GM12878 (cell line): ENCODE measurements around the gene OSGEP. TPM values are rescaled to one million over a fixed set of nuclear protein-coding genes. Genes with fewer than 3 reads are reported as not detected.

Experiments
- ATAC-seq: fragments of 200-7000 bp; cut with Tn5 transposase; 3 replicates; pipeline ENCODE4 v1.9.1; 2020; ENCODE audit warnings: mild to moderate bottlenecking, moderate library complexity
- BruUV-seq: library from RNA; stranded (reverse); fragments of 400-500 nt; replicated peaks from 2 replicates; lab custom pipeline; 2021; lab: Mats Ljungman, UMichigan
- CTCF ChIA-PET: fragments of 300-600 bp; sonication (Branson Sonifier 250); formaldehyde crosslinking; extraction: SDS; loops from one replicate; lab custom pipeline; 2021; ENCODE audit warnings: inconsistent platforms; lab: Yijun Ruan, JAX
- POLR2A ChIA-PET: fragments of 350-600 bp; formaldehyde crosslinking; extraction: SDS; loops from one replicate; lab custom pipeline; 2021; ENCODE audit warnings: inconsistent platforms; lab: Charles Lee
- RAD21 ChIA-PET: fragments of 300-600 bp; sonication (Branson Sonifier 250); formaldehyde crosslinking; loops from one replicate; lab custom pipeline; 2023; ENCODE audit warnings: antibody characterized with exemption; ENCODE audit not compliant: unreplicated experiment; lab: Charles Lee
- SMC1A ChIA-PET: fragments of 300-600 bp; sonication (Branson Sonifier 250); formaldehyde crosslinking; loops from one replicate; lab custom pipeline; 2023; ENCODE audit not compliant: unreplicated experiment, uncharacterized antibody; lab: Charles Lee
- DNase-seq: peaks from one replicate; pipeline ENCODE4 v3.0.0-alpha.2; 2011; ENCODE audit warnings: low read depth, low spot score
- FAIRE-seq: peaks from 3 replicates; lab custom pipeline; 2011; peaks lifted over from hg19 to GRCh38; lab: Jason Lieb, UNC
- H2AFZ ChIP-seq: 2 replicates; pipeline ENCODE4 v1.6.0; 2011; ENCODE audit warnings: low read depth, low read length, control low read depth; ENCODE audit not compliant: control insufficient read depth
- H3K27ac ChIP-seq: 2 replicates; pipeline ENCODE4 v1.5.1; 2011; ENCODE audit warnings: control low read depth; ENCODE audit not compliant: control insufficient read depth, insufficient read depth
- H3K27me3 ChIP-seq, 2 experiments: replicated peaks in 1 of 2; 2 replicates each; pipeline versions ENCODE4 v1.6.0 to v1.6.1; 2011; ENCODE audit warnings: low read length in 1 of 2; ENCODE audit not compliant: control insufficient read depth in 2 of 2, insufficient read depth in 2 of 2
- H3K36me3 ChIP-seq, 2 experiments: 2 replicates each; pipeline ENCODE4 v1.5.1; 2011; ENCODE audit warnings: low read length in 1 of 2; ENCODE audit not compliant: control insufficient read depth in 2 of 2, insufficient read depth in 2 of 2
- H3K4me1 ChIP-seq: 2 replicates; pipeline ENCODE4 v1.6.1; 2011; ENCODE audit warnings: mild to moderate bottlenecking, low read length, moderate library complexity, mixed read lengths; ENCODE audit not compliant: control insufficient read depth, insufficient read depth
- H3K4me2 ChIP-seq: 2 replicates; pipeline ENCODE4 v1.6.0; 2011; ENCODE audit warnings: control low read depth; ENCODE audit not compliant: control insufficient read depth, insufficient read depth
- H3K4me3 ChIP-seq: fragments of 200-600 bp; sonication (generic); 2 replicates; pipeline ENCODE4 v1.5.1; 2016
- H3K79me2 ChIP-seq: 2 replicates; pipeline ENCODE4 v1.6.0; 2011; ENCODE audit warnings: low read length; ENCODE audit not compliant: control insufficient read depth, insufficient read depth
- H3K9ac ChIP-seq: 2 replicates; pipeline ENCODE4 v1.8.0; 2011; ENCODE audit warnings: low read length, control low read depth, mixed read lengths; ENCODE audit not compliant: control insufficient read depth, insufficient read depth
- H3K9me3 ChIP-seq: replicated peaks from 3 replicates; pipeline ENCODE4 v1.5.1; 2011; ENCODE audit warnings: mild to moderate bottlenecking, low read length; ENCODE audit not compliant: control insufficient read depth, insufficient read depth
- H4K20me1 ChIP-seq: 2 replicates; pipeline ENCODE4 v1.6.0; 2011; ENCODE audit not compliant: control insufficient read depth, insufficient read depth
- ETV6 ChIP-seq, 2 experiments: fragments of 450-650 bp in 1 of 2; IDR thresholded peaks in 1 of 2; conservative IDR thresholded peaks in 1 of 2; 2 replicates each; pipeline ENCODE4 v1.6.1; 2014; ENCODE audit warnings: antibody characterized with exemption in 1 of 2, borderline replicate concordance in 1 of 2, low read depth in 1 of 2, mild to moderate bottlenecking in 1 of 2, moderate library complexity in 1 of 2
- IRF4 ChIP-seq: IDR thresholded peaks from 2 replicates; pipeline ENCODE4 v1.6.1; 2011; ENCODE audit warnings: low read depth, low read length
- SMC3 ChIP-seq: IDR thresholded peaks from 2 replicates; pipeline ENCODE4 v1.6.1; 2011; ENCODE audit warnings: low read length, improper control_type of control experiment, borderline replicate concordance
- STAT3 ChIP-seq: IDR thresholded peaks from 2 replicates; pipeline ENCODE4 v1.6.1; 2011; ENCODE audit warnings: low read depth, low read length, improper control_type of control experiment
- YBX1 ChIP-seq: fragments of 450-650 bp; IDR thresholded peaks from 2 replicates; pipeline ENCODE4 v1.6.1; 2016; ENCODE audit warnings: antibody characterized with exemption
- YY1 ChIP-seq: IDR thresholded peaks from 2 replicates; pipeline ENCODE4 v1.6.1; 2011; ENCODE audit warnings: low read depth, mild to moderate bottlenecking, low read length
- ZBTB33 ChIP-seq: fragments of 450-650 bp; IDR thresholded peaks from 2 replicates; pipeline ENCODE4 v1.6.1; 2017; ENCODE audit warnings: mild to moderate bottlenecking
- WGBS: methylation state at CpG from one replicate; pipeline ENCODE4 v1.1.6; 2016; ENCODE audit warnings: low lambda C conversion rate; ENCODE audit not compliant: insufficient replicate concordance, insufficient coverage; ENCODE audit errors: missing lambda C conversion rate; 5-methylcytosine and 5-hydroxymethylcytosine counted together
- in situ Hi-C: fragments of 300-500 bp; cut with MboI; formaldehyde crosslinking; loops from 9 replicates; pipeline ENCODE4 v1.14.3; 2018; ENCODE audit warnings: mixed read lengths
- intact Hi-C: fragments of 100-400 bp; cut with micrococcal nuclease; formaldehyde crosslinking; loops from one replicate; pipeline ENCODE4 v1.14.2; 2022; ENCODE audit not compliant: unreplicated experiment
- polyA plus RNA-seq, 11 experiments: library from polyadenylated mRNA; depleted of rRNA in 4 of 11; unstranded in 6 of 11; stranded (reverse) in 5 of 11; fragments of >200 nt; fragmentation: Nextera tagmentation in 4 of 11; fragmentation: Illumina TruSeq in 1 of 11; extraction: Ambion mirVana in 4 of 11; extraction: Trizol in 1 of 11; gene quantifications; 1 replicate in 1 of 11; 2 replicates in 10 of 11; pipeline versions ENCODE4 v1.2.1 to v1.2.3, GENCODE V29; 2011 to 2016; ENCODE audit warnings: inconsistent platforms in 2 of 11, missing spikeins in 2 of 11, low read depth in 1 of 11
- total RNA-seq, 4 experiments: library from RNA; depleted of rRNA in 3 of 4; stranded (reverse); fragments of >200 nt in 3 of 4; fragmentation: Illumina TruSeq in 1 of 4; extraction: Trizol in 1 of 4; gene quantifications; 2 replicates each; pipeline versions ENCODE4 v1.2.1 to v1.2.3, GENCODE V29; 2013 to 2021

The OSGEP gene
- total and polyA plus RNA-seq, 10 of the 15 experiments (the other 5 are each of a cell fraction or from before 2014, with no cell fraction given): 47.8 to 88.9 (median 52.8) TPM

DNA sequence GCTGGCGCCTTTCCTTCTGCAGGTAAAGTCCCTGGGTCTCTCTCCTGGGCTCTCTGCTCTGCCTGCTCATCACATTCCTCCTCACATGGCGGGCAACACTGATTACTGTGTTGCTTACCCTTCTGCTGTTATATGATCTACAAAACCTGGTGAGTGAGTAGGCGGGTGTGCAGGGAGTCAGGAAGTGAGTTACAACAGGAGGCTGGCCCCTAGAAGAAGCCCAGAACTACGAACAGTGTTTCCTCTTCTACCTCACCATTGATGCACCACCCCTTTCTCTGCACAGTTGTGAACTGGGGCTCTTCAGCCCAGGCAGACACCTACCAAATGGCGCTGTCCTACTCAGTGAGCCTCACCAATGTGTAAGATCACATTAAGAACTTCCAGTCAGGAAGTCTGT lies 13.7 kb downstream of the OSGEP start (continued):
- TF ChIP-seq YY1 (no peak), ZBTB33 (no peak), STAT3 (no peak)

DNA sequence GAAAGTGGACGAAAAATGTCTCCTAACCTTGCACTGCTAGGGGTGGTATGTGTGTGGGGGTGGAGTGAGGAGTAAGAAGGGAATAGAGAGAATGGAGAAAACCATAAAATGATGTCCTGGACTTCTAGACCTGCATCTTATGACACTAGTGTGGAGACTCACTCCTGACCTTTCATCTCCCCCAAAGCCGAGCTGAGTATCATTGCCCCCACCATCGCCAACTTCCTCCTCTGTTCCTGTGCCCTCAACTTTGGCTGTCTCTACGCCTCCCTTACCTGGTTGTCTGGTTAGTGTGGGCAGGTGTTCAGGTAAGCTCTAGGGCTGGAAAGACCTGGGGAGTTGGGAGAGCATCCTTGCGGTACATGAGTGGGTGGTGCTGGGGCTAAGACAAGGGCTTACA lies 14.1 kb downstream of the OSGEP start:
- no peaks in the 10 kb centered on the region for H3K36me3 ChIP-seq
- intact Hi-C loops: no loop called here
- H3K9ac ChIP-seq: no peak overlapping the region
- TF ChIP-seq IRF4 (no peak), SMC3 (no peak), ETV6 (conservative IDR thresholded peaks at IDR 0.05 in 1 of 2, IDR thresholded peaks at IDR 0.05 in 1 of 2; ENCODE audit: borderline replicate concordance in 1 of 2, low read depth in 1 of 2) (no peak), YBX1 (no peak)
- in situ Hi-C loops: no loop called here
- no TSS peak for BruUV-seq
- ChIA-PET SMC1A (interaction anchor here (0.9 kb wide), 1 partner anchor 13 kb away, joined by 3 read pairs; no protein-coding TSS in a partner anchor), RAD21 (interaction anchor here (0.6 kb wide), 1 partner anchor 25 kb away, joined by 3 read pairs; no protein-coding TSS in a partner anchor), CTCF (interaction anchor here (2.2 kb wide), 1 partner anchor 25 kb away, joined by 10 read pairs; no protein-coding TSS in a partner anchor), POLR2A (no interaction called here)
- no peaks in the 10 kb centered on the region for H3K79me2 ChIP-seq
- no peak overlapping the region for H3K4me3 ChIP-seq
- FAIRE-seq (peak; percentile 31), ATAC-seq (no peak), DNase-seq (no peak)
- no peak overlapping the region for H3K27ac ChIP-seq
- no peak overlapping the region for H3K4me2 ChIP-seq
- H3K4me1 ChIP-seq: no peaks in the 10 kb centered on the region
- 63% methylated on average over 5 of the region's 5 CpGs for WGBS
- H3K9me3 ChIP-seq: no peaks in the 10 kb centered on the region; the same call in 2 of the 3 replicates
- no peak overlapping the region for H2AFZ ChIP-seq
- H3K27me3 ChIP-seq: no peaks in the 10 kb centered on the region
- H4K20me1 ChIP-seq: no peaks in the 10 kb centered on the region
